HG02943 (cell line): ENCODE results near the gene GNA14.

Source experiments
- ATAC-seq: cut with Tn5 transposase; IDR thresholded peaks from one replicate; pipeline ENCODE4 v1.9.1; 2021; ENCODE audit warnings: mild to moderate bottlenecking, low read depth, moderate library complexity; ENCODE audit not compliant: unreplicated experiment

The GNA14 gene

GRCh38 chr9:77544546-77544945 lies 103.6 kb downstream of the GNA14 start:
- ATAC-seq, result no peak

- ATAC-seq, result no peak
Measured at GRCh38 chr9:77543131-77543822, 104.8 kb downstream of the GNA14 start.

GRCh38 chr9:77541600-77541999 lies 106.5 kb downstream of the GNA14 start:
- ATAC-seq, result no peak

- no peak for ATAC-seq
Measured at GRCh38 chr9:77541055-77541454, 107.1 kb downstream of the GNA14 start.

GRCh38 chr9:77534376-77535057 lies 113.6 kb downstream of the GNA14 start:
- no peak for ATAC-seq

- ATAC-seq, result no peak
Measured at GRCh38 chr9:77533671-77534070, 114.5 kb downstream of the GNA14 start.

- no peak for ATAC-seq
Measured at GRCh38 chr9:77532607-77533006, 115.5 kb downstream of the GNA14 start.

GRCh38 chr9:77531400-77531799 lies 116.7 kb downstream of the GNA14 start:
- no peak for ATAC-seq

GRCh38 chr9:77523891-77524290 lies 124.2 kb downstream of the GNA14 start:
- ATAC-seq, result no peak

- no peak for ATAC-seq
Measured at GRCh38 chr9:77521091-77521490, 127.0 kb downstream of the GNA14 start.

GRCh38 chr9:77518688-77519087 lies 129.4 kb downstream of the GNA14 start:
- no peak for ATAC-seq

GRCh38 chr9:77516781-77517180 lies 131.3 kb downstream of the GNA14 start:
- ATAC-seq, result no peak

GRCh38 chr9:77514886-77515711 lies 133.0 kb downstream of the GNA14 start:
- ATAC-seq, result no peak

GRCh38 chr9:77513457-77513856 lies 134.7 kb downstream of the GNA14 start:
- ATAC-seq, result no peak

GRCh38 chr9:77512876-77513275 lies 135.2 kb downstream of the GNA14 start:
- no peak for ATAC-seq

- no peak for ATAC-seq
Measured at GRCh38 chr9:77511525-77511924, 136.6 kb downstream of the GNA14 start.

- no peak for ATAC-seq
Measured at GRCh38 chr9:77510666-77511065, 137.5 kb downstream of the GNA14 start.

- ATAC-seq, result no peak
Measured at GRCh38 chr9:77508396-77508795, 139.7 kb downstream of the GNA14 start.

GRCh38 chr9:77507212-77507961 lies 140.7 kb downstream of the GNA14 start:
- ATAC-seq, result no peak

GRCh38 chr9:77505232-77505631 lies 142.9 kb downstream of the GNA14 start:
- no peak for ATAC-seq

- no peak for ATAC-seq
Measured at GRCh38 chr9:77502568-77502967, 145.6 kb downstream of the GNA14 start.
